MM.1S (cell line): ENCODE measurements around the gene RAPGEF4.

Experiments
- CTCF ChIP-seq: fragments of 300-600 bp; sonication (generic); IDR thresholded peaks from 2 replicates; pipeline ENCODE4 v1.5.1; 2016; ENCODE audit warnings: antibody characterized with exemption, low read length, mixed read lengths
- EZH2 ChIP-seq: fragments of 300-600 bp; sonication (generic); optimal IDR thresholded peaks from 2 replicates; pipeline ENCODE3; 2017; ENCODE audit warnings: low read depth, mild to moderate bottlenecking, antibody characterized with exemption, low read length, mixed read lengths
- EZH2phosphoT487 ChIP-seq: fragments of 300-600 bp; sonication (generic); IDR thresholded peaks from 2 replicates; pipeline ENCODE4 v1.6.1; 2018; ENCODE audit warnings: antibody characterized with exemption, low read length

GRCh38 chr2:173050684-173051083 lies 315.0 kb downstream of the RAPGEF4 start:
- no peak for TF ChIP-seq CTCF
- TF ChIP-seq EZH2, result no peak
- no peak for TF ChIP-seq EZH2phosphoT487
